ENCODE results near the gene DLG2.

DLG2 gene

GRCh38 chr11:84455691-84456090, 1171.5 kb downstream of the DLG2 start:
- no peak for TF ChIP-seq CTCF (IDR thresholded peaks at IDR 0.05; ENCODE audit: borderline replicate concordance, insufficient read depth, low read depth, low read length)
- no peak overlapping the region for H3K4me3 ChIP-seq (ENCODE audit: low read depth, low read length)

GRCh38 chr11:84452211-84452610, 1174.9 kb downstream of the DLG2 start:
- TF ChIP-seq CTCF (IDR thresholded peaks at IDR 0.05; ENCODE audit: borderline replicate concordance, insufficient read depth, low read depth, low read length) = no peak
- H3K4me3 ChIP-seq (ENCODE audit: low read depth, low read length) = no peak overlapping the region

GRCh38 chr11:84438565-84438964, 1188.6 kb downstream of the DLG2 start:
- H3K4me3 ChIP-seq (ENCODE audit: low read depth, low read length) = no peak overlapping the region
- TF ChIP-seq CTCF (IDR thresholded peaks at IDR 0.05; ENCODE audit: borderline replicate concordance, insufficient read depth, low read depth, low read length) = no peak

- 0 out of 2 replicates have a peak, but pooled peaks have one; percentile 5 for TF ChIP-seq CTCF (IDR thresholded peaks at IDR 0.05; ENCODE audit: borderline replicate concordance, insufficient read depth, low read depth, low read length)
- no peak overlapping the region for H3K4me3 ChIP-seq (ENCODE audit: low read depth, low read length)
Observed at GRCh38 chr11:84437071-84437980, 1189.8 kb downstream of the DLG2 start.

GRCh38 chr11:84430661-84431060, 1196.5 kb downstream of the DLG2 start:
- no peak overlapping the region for H3K4me3 ChIP-seq (ENCODE audit: low read depth, low read length)
- TF ChIP-seq CTCF (IDR thresholded peaks at IDR 0.05; ENCODE audit: borderline replicate concordance, insufficient read depth, low read depth, low read length) = no peak

GRCh38 chr11:84425673-84426072, 1201.5 kb downstream of the DLG2 start:
- TF ChIP-seq CTCF (IDR thresholded peaks at IDR 0.05; ENCODE audit: borderline replicate concordance, insufficient read depth, low read depth, low read length) = no peak
- no peak overlapping the region for H3K4me3 ChIP-seq (ENCODE audit: low read depth, low read length)

- H3K4me3 ChIP-seq (ENCODE audit: low read depth, low read length) = no peak overlapping the region
- no peak for TF ChIP-seq CTCF (IDR thresholded peaks at IDR 0.05; ENCODE audit: borderline replicate concordance, insufficient read depth, low read depth, low read length)
Observed at GRCh38 chr11:84420271-84420670, 1206.9 kb downstream of the DLG2 start.

All from GM12875 (cell line).